ENCODE results near the gene GRIN2A.

The GRIN2A gene

GRCh38 chr16:9970244-9970643, 212.0 kb downstream of the GRIN2A start:
- peaks cover 13% of the 10 kb centered on the region; the same call in 1 of the 2 replicates for H3K27me3 ChIP-seq (ENCODE audit: control insufficient read depth, insufficient read depth, low read length)
- no peak overlapping the region for H3K9ac ChIP-seq (ENCODE audit: low read length)
- peaks cover 20% of the 10 kb centered on the region; the same call in 1 of the 2 replicates for H3K4me1 ChIP-seq (ENCODE audit: control insufficient read depth, insufficient read depth, low read length)
- H3K27ac ChIP-seq (ENCODE audit: low read depth, low read length) = no peak overlapping the region
- no peak overlapping the region for H3K4me3 ChIP-seq (ENCODE audit: low read depth, low read length)
- H3K9me3 ChIP-seq (ENCODE audit: control insufficient read depth, insufficient read depth, low read depth, low read length) = peaks cover 2% of the 10 kb centered on the region; the same call in 1 of the 2 replicates
- H3K36me3 ChIP-seq (ENCODE audit: control insufficient read depth, insufficient read depth, low read length) = no peaks in the 10 kb centered on the region

- H3K9ac ChIP-seq (ENCODE audit: low read length) = no peak overlapping the region
- H3K27me3 ChIP-seq (ENCODE audit: control insufficient read depth, insufficient read depth, low read length) = peaks cover 13% of the 10 kb centered on the region; the same call in 1 of the 2 replicates
- peaks cover 2% of the 10 kb centered on the region; the same call in 1 of the 2 replicates for H3K9me3 ChIP-seq (ENCODE audit: control insufficient read depth, insufficient read depth, low read depth, low read length)
- no peak overlapping the region for H3K27ac ChIP-seq (ENCODE audit: low read depth, low read length)
- H3K4me1 ChIP-seq (ENCODE audit: control insufficient read depth, insufficient read depth, low read length) = peaks cover 20% of the 10 kb centered on the region; the same call in 1 of the 2 replicates
- no peak overlapping the region for H3K4me3 ChIP-seq (ENCODE audit: low read depth, low read length)
- no peaks in the 10 kb centered on the region for H3K36me3 ChIP-seq (ENCODE audit: control insufficient read depth, insufficient read depth, low read length)
Observed at GRCh38 chr16:9969580-9969979, 212.6 kb downstream of the GRIN2A start.

GRCh38 chr16:9966569-9967157, 215.6 kb downstream of the GRIN2A start:
- Histone ChIP-seq H3K36me3 (ENCODE audit: control insufficient read depth, insufficient read depth, low read length) (no peaks in the 10 kb centered on the region), H3K9me3 (ENCODE audit: control insufficient read depth, insufficient read depth, low read depth, low read length) (no peaks in the 10 kb centered on the region), H3K4me3 (ENCODE audit: low read depth, low read length) (no peak overlapping the region), H3K4me1 (ENCODE audit: control insufficient read depth, insufficient read depth, low read length) (peaks cover 9% of the 10 kb centered on the region; the same call in 1 of the 2 replicates), H3K9ac (ENCODE audit: low read length) (no peak overlapping the region), H3K27ac (ENCODE audit: low read depth, low read length) (no peak overlapping the region), H3K27me3 (ENCODE audit: control insufficient read depth, insufficient read depth, low read length) (peaks cover 13% of the 10 kb centered on the region; the same call in 1 of the 2 replicates)

GRCh38 chr16:9965079-9965478, 217.1 kb downstream of the GRIN2A start:
- Histone ChIP-seq H3K27ac (ENCODE audit: low read depth, low read length) (no peak overlapping the region), H3K4me1 (ENCODE audit: control insufficient read depth, insufficient read depth, low read length) (no peaks in the 10 kb centered on the region), H3K9me3 (ENCODE audit: control insufficient read depth, insufficient read depth, low read depth, low read length) (no peaks in the 10 kb centered on the region), H3K27me3 (ENCODE audit: control insufficient read depth, insufficient read depth, low read length) (0 out of 2 replicates have a peak, but pooled peaks cover 6% of the 10 kb centered on the region), H3K4me3 (ENCODE audit: low read depth, low read length) (no peak overlapping the region), H3K36me3 (ENCODE audit: control insufficient read depth, insufficient read depth, low read length) (no peaks in the 10 kb centered on the region), H3K9ac (ENCODE audit: low read length) (no peak overlapping the region)

GRCh38 chr16:9964426-9964825, 217.8 kb downstream of the GRIN2A start:
- peaks cover under 1% of the 10 kb centered on the region; the same call in 1 of the 2 replicates for H3K27me3 ChIP-seq (ENCODE audit: control insufficient read depth, insufficient read depth, low read length)
- no peaks in the 10 kb centered on the region for H3K36me3 ChIP-seq (ENCODE audit: control insufficient read depth, insufficient read depth, low read length)
- H3K9me3 ChIP-seq (ENCODE audit: control insufficient read depth, insufficient read depth, low read depth, low read length) = no peaks in the 10 kb centered on the region
- no peak overlapping the region for H3K4me3 ChIP-seq (ENCODE audit: low read depth, low read length)
- no peak overlapping the region for H3K27ac ChIP-seq (ENCODE audit: low read depth, low read length)
- H3K4me1 ChIP-seq (ENCODE audit: control insufficient read depth, insufficient read depth, low read length) = no peaks in the 10 kb centered on the region
- no peak overlapping the region for H3K9ac ChIP-seq (ENCODE audit: low read length)

GRCh38 chr16:9957433-9957832, 224.8 kb downstream of the GRIN2A start:
- Histone ChIP-seq H3K9me3 (ENCODE audit: control insufficient read depth, insufficient read depth, low read depth, low read length) (no peaks in the 10 kb centered on the region), H3K36me3 (ENCODE audit: control insufficient read depth, insufficient read depth, low read length) (no peaks in the 10 kb centered on the region), H3K4me3 (ENCODE audit: low read depth, low read length) (no peak overlapping the region), H3K4me1 (ENCODE audit: control insufficient read depth, insufficient read depth, low read length) (peaks cover 9% of the 10 kb centered on the region; the same call in 1 of the 2 replicates), H3K27me3 (ENCODE audit: control insufficient read depth, insufficient read depth, low read length) (peaks cover 68% of the 10 kb centered on the region), H3K9ac (ENCODE audit: low read length) (no peak overlapping the region), H3K27ac (ENCODE audit: low read depth, low read length) (no peak overlapping the region)

- peaks cover 72% of the 10 kb centered on the region for H3K27me3 ChIP-seq (ENCODE audit: control insufficient read depth, insufficient read depth, low read length)
Observed at GRCh38 chr16:9957002-9957401, 225.2 kb downstream of the GRIN2A start.

GRCh38 chr16:9955677-9956076, 226.6 kb downstream of the GRIN2A start:
- H3K9ac ChIP-seq (ENCODE audit: low read length) = no peak overlapping the region
- no peaks in the 10 kb centered on the region for H3K36me3 ChIP-seq (ENCODE audit: control insufficient read depth, insufficient read depth, low read length)
- no peaks in the 10 kb centered on the region for H3K9me3 ChIP-seq (ENCODE audit: control insufficient read depth, insufficient read depth, low read depth, low read length)
- H3K4me1 ChIP-seq (ENCODE audit: control insufficient read depth, insufficient read depth, low read length) = peaks cover 9% of the 10 kb centered on the region; the same call in 1 of the 2 replicates
- H3K4me3 ChIP-seq (ENCODE audit: low read depth, low read length) = no peak overlapping the region
- no peak overlapping the region for H3K27ac ChIP-seq (ENCODE audit: low read depth, low read length)
- H3K27me3 ChIP-seq (ENCODE audit: control insufficient read depth, insufficient read depth, low read length) = peaks cover 84% of the 10 kb centered on the region

More at GRCh38 chr16:9957002-9957401, 225.2 kb downstream of the GRIN2A start:
- Histone ChIP-seq H3K4me1 (ENCODE audit: control insufficient read depth, insufficient read depth, low read length) (peaks cover 9% of the 10 kb centered on the region; the same call in 1 of the 2 replicates), H3K9me3 (ENCODE audit: control insufficient read depth, insufficient read depth, low read depth, low read length) (no peaks in the 10 kb centered on the region), H3K9ac (ENCODE audit: low read length) (no peak overlapping the region), H3K36me3 (ENCODE audit: control insufficient read depth, insufficient read depth, low read length) (no peaks in the 10 kb centered on the region), H3K4me3 (ENCODE audit: low read depth, low read length) (no peak overlapping the region), H3K27ac (ENCODE audit: low read depth, low read length) (no peak overlapping the region)

GRCh38 chr16:9953908-9954570, 228.2 kb downstream of the GRIN2A start:
- Histone ChIP-seq H3K27me3 (ENCODE audit: control insufficient read depth, insufficient read depth, low read length) (peaks cover 93% of the 10 kb centered on the region), H3K4me1 (ENCODE audit: control insufficient read depth, insufficient read depth, low read length) (peaks cover 9% of the 10 kb centered on the region; the same call in 1 of the 2 replicates), H3K9ac (ENCODE audit: low read length) (no peak overlapping the region), H3K36me3 (ENCODE audit: control insufficient read depth, insufficient read depth, low read length) (no peaks in the 10 kb centered on the region), H3K9me3 (ENCODE audit: control insufficient read depth, insufficient read depth, low read depth, low read length) (no peaks in the 10 kb centered on the region), H3K4me3 (ENCODE audit: low read depth, low read length) (no peak overlapping the region), H3K27ac (ENCODE audit: low read depth, low read length) (no peak overlapping the region)

- Histone ChIP-seq H3K9me3 (ENCODE audit: control insufficient read depth, insufficient read depth, low read depth, low read length) (no peaks in the 10 kb centered on the region), H3K27me3 (ENCODE audit: control insufficient read depth, insufficient read depth, low read length) (peaks cover 66% of the 10 kb centered on the region), H3K4me1 (ENCODE audit: control insufficient read depth, insufficient read depth, low read length) (peaks cover 10% of the 10 kb centered on the region), H3K36me3 (ENCODE audit: control insufficient read depth, insufficient read depth, low read length) (no peaks in the 10 kb centered on the region), H3K27ac (ENCODE audit: low read depth, low read length) (no peak overlapping the region), H3K4me3 (ENCODE audit: low read depth, low read length) (no peak overlapping the region), H3K9ac (ENCODE audit: low read length) (no peak overlapping the region)
Observed at GRCh38 chr16:9950658-9951057, 231.6 kb downstream of the GRIN2A start.

- H3K9ac ChIP-seq (ENCODE audit: low read length) = no peak overlapping the region
- H3K27me3 ChIP-seq (ENCODE audit: control insufficient read depth, insufficient read depth, low read length) = peaks cover 54% of the 10 kb centered on the region
- H3K27ac ChIP-seq (ENCODE audit: low read depth, low read length) = no peak overlapping the region
- no peaks in the 10 kb centered on the region for H3K36me3 ChIP-seq (ENCODE audit: control insufficient read depth, insufficient read depth, low read length)
- H3K9me3 ChIP-seq (ENCODE audit: control insufficient read depth, insufficient read depth, low read depth, low read length) = no peaks in the 10 kb centered on the region
- H3K4me3 ChIP-seq (ENCODE audit: low read depth, low read length) = no peak overlapping the region
- peaks cover 11% of the 10 kb centered on the region for H3K4me1 ChIP-seq (ENCODE audit: control insufficient read depth, insufficient read depth, low read length)
Observed at GRCh38 chr16:9949396-9949795, 232.8 kb downstream of the GRIN2A start.
